Transverse colon (tissue), 4 donors: ENCODE measurements around the gene RAD51D. TPM values are rescaled to one million over a fixed set of nuclear protein-coding genes. Genes with fewer than 3 reads are reported as not detected.

ENCODE experiments used
- DNase-seq: peaks from one replicate; pipeline ENCODE4 v3.0.0-alpha.2; 2019
- H3K27ac ChIP-seq, 4 donors: fragments of 200-600 bp; sonication (generic); 2 replicates each; pipeline ENCODE4 v1.5.1; 2016 to 2018; ENCODE audit warnings: inconsistent platforms in 4 of 4
- H3K27me3 ChIP-seq: fragments of 200-600 bp; sonication (generic); 2 replicates; pipeline ENCODE4 v1.5.1; 2017; ENCODE audit warnings: inconsistent platforms
- H3K36me3 ChIP-seq, 4 donors: fragments of 200-600 bp; sonication (generic); 2 replicates each; pipeline ENCODE4 v1.5.1; 2017 to 2019; ENCODE audit warnings: inconsistent platforms in 4 of 4
- H3K4me1 ChIP-seq, 4 donors: fragments of 200-600 bp; sonication (generic); 2 replicates each; pipeline ENCODE4 v1.5.1; 2017 to 2020; ENCODE audit warnings: inconsistent platforms in 4 of 4
- H3K4me3 ChIP-seq, 4 donors: fragments of 200-600 bp; sonication (generic); 1 replicate in 1 of 4; 2 replicates in 3 of 4; pipeline versions ENCODE4 v1.5.1 to v1.6.1; 2017 to 2019; ENCODE audit warnings: inconsistent platforms in 4 of 4
- H3K9me3 ChIP-seq, 2 donors: fragments of 200-600 bp; sonication (generic); 2 replicates each; pipeline ENCODE4 v1.5.1; 2017 to 2019; ENCODE audit warnings: inconsistent platforms in 2 of 2
- EP300 ChIP-seq: sonication (generic); formaldehyde crosslinking; IDR thresholded peaks from one replicate; pipeline ENCODE4 v1.6.1; 2017; ENCODE audit warnings: antibody characterized with exemption, low read depth
- POLR2A ChIP-seq: fragments of 450-650 bp; IDR thresholded peaks from one replicate; pipeline ENCODE4 v1.6.1; 2016; ENCODE audit warnings: antibody characterized with exemption, mild to moderate bottlenecking, moderate library complexity
- POLR2AphosphoS5 ChIP-seq, 3 donors: sonication (generic); formaldehyde crosslinking; IDR thresholded peaks; one replicate each; pipeline ENCODE4 v1.6.1; 2016; ENCODE audit warnings: antibody characterized with exemption in 3 of 3
- WGBS, 2 donors: methylation state at CpG; one replicate each; pipeline ENCODE4 v1.1.5; 2018; ENCODE audit warnings: low coverage in 1 of 2; 5-methylcytosine and 5-hydroxymethylcytosine counted together
- in situ Hi-C, 4 donors: fragments of 200-750 bp; cut with MboI; loops; one replicate each; pipeline versions ENCODE4 v1.15.0 to v1.15.1; 2017; ENCODE audit warnings: low sequenced_read_pairs in 3 of 4, low pct_ligation_motif_present in 1 of 4, low pct_unique_long_range_greater_than_20kb in 1 of 4
- intact Hi-C: fragments of 100-400 bp; cut with DNase I; formaldehyde crosslinking; loops from one replicate; pipeline ENCODE4 v1.15.1; 2023; ENCODE audit warnings: low total_unique reads
- total RNA-seq, 4 donors: library from RNA; depleted of rRNA; stranded (reverse); fragments of >200 nt; gene quantifications; one replicate each; pipeline ENCODE4 v1.1.0, GENCODE V29; 2016
- TF ChIP-seq, protein P1 (sequence below), 5 experiments: fragments of 200-600 bp in 3 of 5; fragments of 450-650 bp in 2 of 5; sonication (generic) in 3 of 5; IDR thresholded peaks; 1 replicate in 2 of 5; 2 replicates in 3 of 5; pipeline ENCODE4 v1.5.1; 2016 to 2017; ENCODE audit warnings: antibody characterized with exemption in 5 of 5, inconsistent platforms in 3 of 5, mild to moderate bottlenecking in 2 of 5, moderate library complexity in 1 of 5

RAD51D gene
- total RNA-seq, 4 donors from 2014 or later = 5.6 to 60.3 (median 7.8) TPM

DNA sequence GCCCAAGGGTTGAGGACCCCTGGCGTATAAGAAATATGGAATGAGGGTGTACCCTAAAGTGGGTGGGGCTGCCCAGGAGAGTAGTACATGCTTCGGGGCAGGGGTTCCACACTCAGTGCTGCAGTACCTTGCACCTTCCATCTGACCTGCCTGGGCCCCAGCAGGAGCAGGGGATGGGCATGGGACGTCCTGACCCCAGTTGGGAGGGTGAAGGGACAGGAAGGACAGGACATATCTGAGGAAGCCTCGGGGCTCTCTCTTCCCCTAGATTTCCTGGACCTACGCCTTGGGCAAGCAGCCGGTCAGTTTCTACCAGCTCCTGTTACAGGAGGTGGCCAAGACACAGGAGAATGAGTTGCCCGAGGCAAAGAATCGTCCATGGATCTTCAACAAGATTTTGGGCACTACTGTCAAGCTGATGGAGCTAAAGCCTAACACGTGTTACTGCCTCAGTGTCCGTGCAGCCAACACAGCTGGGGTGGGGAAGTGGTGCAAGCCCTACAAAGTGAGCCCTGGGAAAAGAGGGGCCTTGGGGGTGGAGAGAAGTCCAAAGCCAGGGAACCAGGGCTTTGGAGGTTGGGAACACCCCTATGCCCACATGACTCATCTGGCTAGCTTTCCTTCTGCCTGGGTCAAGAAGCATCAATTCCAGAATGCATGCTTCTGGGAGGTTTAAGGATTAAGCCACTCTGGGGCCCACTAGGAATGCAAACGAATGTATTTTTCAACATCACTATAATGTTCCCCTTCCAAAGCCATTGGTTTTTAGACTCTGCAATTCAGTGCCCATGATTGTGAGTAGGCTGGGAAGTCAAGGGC lies 9.7 kb upstream of the RAD51D start:
- intact Hi-C loops = no loop called here
- H3K4me1 ChIP-seq = no peaks in the 10 kb centered on the region
- TF ChIP-seq EP300 (no peak), POLR2A (no peak), POLR2AphosphoS5 (IDR thresholded peaks at IDR 0.05) (no peak)
- TF ChIP-seq, protein P1, sequence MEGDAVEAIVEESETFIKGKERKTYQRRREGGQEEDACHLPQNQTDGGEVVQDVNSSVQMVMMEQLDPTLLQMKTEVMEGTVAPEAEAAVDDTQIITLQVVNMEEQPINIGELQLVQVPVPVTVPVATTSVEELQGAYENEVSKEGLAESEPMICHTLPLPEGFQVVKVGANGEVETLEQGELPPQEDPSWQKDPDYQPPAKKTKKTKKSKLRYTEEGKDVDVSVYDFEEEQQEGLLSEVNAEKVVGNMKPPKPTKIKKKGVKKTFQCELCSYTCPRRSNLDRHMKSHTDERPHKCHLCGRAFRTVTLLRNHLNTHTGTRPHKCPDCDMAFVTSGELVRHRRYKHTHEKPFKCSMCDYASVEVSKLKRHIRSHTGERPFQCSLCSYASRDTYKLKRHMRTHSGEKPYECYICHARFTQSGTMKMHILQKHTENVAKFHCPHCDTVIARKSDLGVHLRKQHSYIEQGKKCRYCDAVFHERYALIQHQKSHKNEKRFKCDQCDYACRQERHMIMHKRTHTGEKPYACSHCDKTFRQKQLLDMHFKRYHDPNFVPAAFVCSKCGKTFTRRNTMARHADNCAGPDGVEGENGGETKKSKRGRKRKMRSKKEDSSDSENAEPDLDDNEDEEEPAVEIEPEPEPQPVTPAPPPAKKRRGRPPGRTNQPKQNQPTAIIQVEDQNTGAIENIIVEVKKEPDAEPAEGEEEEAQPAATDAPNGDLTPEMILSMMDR (IDR thresholded peaks at IDR 0.05) = no peak
- no peak overlapping the region for H3K27ac ChIP-seq
- no peaks in the 10 kb centered on the region for H3K27me3 ChIP-seq
- peaks cover 0 to 7% (median 3%) of the 10 kb centered on the region in 4 donors for H3K36me3 ChIP-seq
- H3K9me3 ChIP-seq = no peaks in the 10 kb centered on the region
- DNase-seq = no peak
- in situ Hi-C loops = loop anchor here in 3 of 4 donors (10.0 to 25.0 kb wide), 5 partner anchors 542 to 717 kb away; partner anchors contain the start of genes RASL10B (in 1 of the 3) and TMEM132E (in 1 of the 3)
- 57 to 82% methylated on average over 1 to 11 of the region's 11 CpGs for WGBS, 2 donors
- no peak overlapping the region for H3K4me3 ChIP-seq

DNA sequence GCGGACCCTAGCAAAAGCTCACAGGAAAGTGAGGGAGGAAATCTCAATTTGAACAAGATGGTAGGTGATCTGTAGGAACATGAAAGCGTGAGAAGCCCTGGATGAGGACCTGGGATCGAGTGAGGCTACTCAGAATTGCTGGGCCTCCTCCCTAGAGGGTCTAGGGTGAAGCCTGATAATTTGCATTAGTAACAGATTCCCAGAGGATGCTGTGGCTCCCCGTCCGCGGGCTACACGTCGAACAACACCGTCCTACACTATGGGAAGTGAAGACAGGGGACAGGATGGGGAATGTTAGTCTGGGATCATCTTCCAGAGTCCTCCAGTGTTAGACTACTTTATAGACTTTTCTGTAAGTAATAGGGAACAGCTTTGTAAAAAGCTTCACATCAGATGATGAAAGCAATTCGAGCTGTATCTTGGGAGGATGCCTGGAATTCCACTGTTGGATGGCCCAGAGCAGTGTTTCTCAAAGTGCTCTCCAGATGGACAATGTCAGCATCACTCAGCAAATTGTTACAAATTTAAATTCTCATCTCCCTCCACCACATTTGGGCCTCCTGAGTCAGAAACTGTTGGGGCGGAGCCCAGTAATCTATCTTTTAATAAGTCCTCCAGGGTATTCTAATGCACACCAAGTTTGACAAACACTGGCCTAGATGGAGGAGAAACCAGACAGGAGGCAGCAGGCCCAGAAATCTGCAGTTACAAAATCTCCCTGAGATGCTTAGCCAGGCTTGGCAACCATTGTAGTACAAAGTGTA lies 8.3 kb upstream of the RAD51D start:
- in situ Hi-C loops = loop anchor here in 3 of 4 donors (10.0 to 25.0 kb wide), 5 partner anchors 541 to 716 kb away; partner anchors contain the start of genes RASL10B (in 1 of the 3) and TMEM132E (in 1 of the 3)
- no peaks in the 10 kb centered on the region for H3K9me3 ChIP-seq
- no peaks in the 10 kb centered on the region for H3K4me1 ChIP-seq
- 76 to 86% methylated on average over 10 to 11 of the region's 11 CpGs for WGBS, 2 donors
- TF ChIP-seq POLR2AphosphoS5 (IDR thresholded peaks at IDR 0.05) (no peak), POLR2A (no peak), EP300 (no peak)
- TF ChIP-seq, protein P1 (IDR thresholded peaks at IDR 0.05) = no peak
- no peaks in the 10 kb centered on the region for H3K36me3 ChIP-seq
- DNase-seq = no peak
- intact Hi-C loops = no loop called here
- H3K4me3 ChIP-seq = no peak overlapping the region
- H3K27ac ChIP-seq = no peak overlapping the region
- H3K27me3 ChIP-seq = no peaks in the 10 kb centered on the region

DNA sequence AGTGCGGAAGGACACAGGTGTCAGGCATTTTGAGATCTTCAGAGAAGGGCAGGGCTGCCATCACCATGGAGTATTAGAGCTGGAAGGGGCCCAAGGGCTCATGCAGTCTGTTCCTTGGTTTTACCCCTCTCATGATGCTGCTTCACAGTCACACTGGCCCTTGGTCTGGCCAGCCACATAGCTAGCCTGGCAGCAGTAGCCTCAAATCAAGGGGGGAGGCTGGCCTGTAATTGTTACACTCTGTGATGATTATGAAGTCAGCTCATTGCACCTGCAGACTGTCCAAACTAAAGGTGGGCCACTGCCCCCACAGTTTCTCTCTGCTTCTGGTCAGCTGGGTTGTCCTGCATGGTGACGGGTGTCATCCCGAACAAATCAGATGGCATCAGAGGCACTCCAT lies 1.7 kb upstream of the RAD51D start, which contains the start of gene FNDC8:
FNDC8 (plus strand) TSS at position 301 of the 400 bp plus-strand sequence; CDS start at position 380, 79 bp downstream.
- WGBS, 2 donors = 91% methylated on average over 3 of the region's 3 CpGs; no CpG with 5 or more reads in 1 of the 2 donors
- in situ Hi-C loops = loop anchor here in 3 of 4 donors (5.0 to 25.0 kb wide), 6 partner anchors 459 to 699 kb away; no protein-coding TSS in a partner anchor
- intact Hi-C loops = loop anchor here (2.0 kb wide), 1 partner anchor 579 kb away; no protein-coding TSS in a partner anchor

DNA sequence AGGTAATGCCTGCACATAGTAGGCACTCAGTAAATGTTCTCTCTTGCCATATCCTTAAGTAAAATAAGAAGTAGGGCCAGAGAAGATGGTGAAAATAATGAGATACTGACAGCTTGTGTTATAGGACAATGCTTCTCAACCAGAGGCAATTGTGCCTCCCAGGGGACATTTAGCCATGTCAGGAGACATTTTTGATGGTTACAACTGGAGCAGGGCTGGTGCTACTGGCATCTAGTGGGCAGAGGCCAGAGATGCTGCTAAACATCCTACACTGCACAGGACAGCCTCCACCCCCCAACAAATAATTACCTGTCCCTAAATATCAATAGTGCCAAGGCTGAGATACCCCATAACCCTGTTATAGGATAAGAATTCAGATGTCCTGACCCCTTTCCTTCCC lies 1.7 kb downstream of the RAD51D start:
- intact Hi-C loops = loop anchor here (10.0 kb wide), 1 partner anchor 693 kb away; no protein-coding TSS in a partner anchor

More for the DNA sequence above, 1.7 kb upstream of the RAD51D start, which contains the start of gene FNDC8:
- TF ChIP-seq POLR2A = no peak
- Histone ChIP-seq H3K4me1 (peaks cover 9 to 20% (median 14%) of the 10 kb centered on the region in 4 donors), H3K27me3 (no peaks in the 10 kb centered on the region), H3K4me3 (no peak within 1 kb of the TSS), H3K36me3 (no peaks in the 10 kb centered on the region), H3K27ac (no peak within 1 kb of the TSS), H3K9me3 (no peaks in the 10 kb centered on the region)
- no peak for DNase-seq

More for the DNA sequence above, 1.7 kb downstream of the RAD51D start:
- Histone ChIP-seq H3K27ac (no peak overlapping the region), H3K36me3 (no peaks in the 10 kb centered on the region), H3K27me3 (no peaks in the 10 kb centered on the region), H3K4me3 (no peak overlapping the region), H3K4me1 (peaks cover 9 to 20% (median 14%) of the 10 kb centered on the region in 4 donors), H3K9me3 (no peaks in the 10 kb centered on the region)
- in situ Hi-C loops = loop anchor here in 2 of 4 donors (25.0 kb wide), 3 partner anchors 456 to 681 kb away; no protein-coding TSS in a partner anchor
- no peak for TF ChIP-seq POLR2A
- TF ChIP-seq EP300 = no peak
- TF ChIP-seq, protein P1 (IDR thresholded peaks at IDR 0.05) = no peak
- no peak for TF ChIP-seq POLR2AphosphoS5 (IDR thresholded peaks at IDR 0.05)
- no peak for DNase-seq
